HG02798 (cell line): ENCODE measurements around the gene SIPA1L2.

Experiments used
- ATAC-seq: cut with Tn5 transposase; IDR thresholded peaks from one replicate; pipeline ENCODE4 v1.9.1; 2021; ENCODE audit warnings: mild to moderate bottlenecking; ENCODE audit not compliant: unreplicated experiment, poor library complexity

Gene SIPA1L2, protein sequence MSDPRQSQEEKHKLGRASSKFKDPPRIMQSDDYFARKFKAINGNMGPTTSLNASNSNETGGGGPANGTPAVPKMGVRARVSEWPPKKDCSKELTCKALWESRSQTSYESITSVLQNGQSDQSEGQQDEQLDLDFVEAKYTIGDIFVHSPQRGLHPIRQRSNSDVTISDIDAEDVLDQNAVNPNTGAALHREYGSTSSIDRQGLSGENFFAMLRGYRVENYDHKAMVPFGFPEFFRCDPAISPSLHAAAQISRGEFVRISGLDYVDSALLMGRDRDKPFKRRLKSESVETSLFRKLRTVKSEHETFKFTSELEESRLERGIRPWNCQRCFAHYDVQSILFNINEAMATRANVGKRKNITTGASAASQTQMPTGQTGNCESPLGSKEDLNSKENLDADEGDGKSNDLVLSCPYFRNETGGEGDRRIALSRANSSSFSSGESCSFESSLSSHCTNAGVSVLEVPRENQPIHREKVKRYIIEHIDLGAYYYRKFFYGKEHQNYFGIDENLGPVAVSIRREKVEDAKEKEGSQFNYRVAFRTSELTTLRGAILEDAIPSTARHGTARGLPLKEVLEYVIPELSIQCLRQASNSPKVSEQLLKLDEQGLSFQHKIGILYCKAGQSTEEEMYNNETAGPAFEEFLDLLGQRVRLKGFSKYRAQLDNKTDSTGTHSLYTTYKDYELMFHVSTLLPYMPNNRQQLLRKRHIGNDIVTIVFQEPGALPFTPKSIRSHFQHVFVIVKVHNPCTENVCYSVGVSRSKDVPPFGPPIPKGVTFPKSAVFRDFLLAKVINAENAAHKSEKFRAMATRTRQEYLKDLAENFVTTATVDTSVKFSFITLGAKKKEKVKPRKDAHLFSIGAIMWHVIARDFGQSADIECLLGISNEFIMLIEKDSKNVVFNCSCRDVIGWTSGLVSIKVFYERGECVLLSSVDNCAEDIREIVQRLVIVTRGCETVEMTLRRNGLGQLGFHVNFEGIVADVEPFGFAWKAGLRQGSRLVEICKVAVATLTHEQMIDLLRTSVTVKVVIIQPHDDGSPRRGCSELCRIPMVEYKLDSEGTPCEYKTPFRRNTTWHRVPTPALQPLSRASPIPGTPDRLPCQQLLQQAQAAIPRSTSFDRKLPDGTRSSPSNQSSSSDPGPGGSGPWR (N-terminal part only)

DNA sequence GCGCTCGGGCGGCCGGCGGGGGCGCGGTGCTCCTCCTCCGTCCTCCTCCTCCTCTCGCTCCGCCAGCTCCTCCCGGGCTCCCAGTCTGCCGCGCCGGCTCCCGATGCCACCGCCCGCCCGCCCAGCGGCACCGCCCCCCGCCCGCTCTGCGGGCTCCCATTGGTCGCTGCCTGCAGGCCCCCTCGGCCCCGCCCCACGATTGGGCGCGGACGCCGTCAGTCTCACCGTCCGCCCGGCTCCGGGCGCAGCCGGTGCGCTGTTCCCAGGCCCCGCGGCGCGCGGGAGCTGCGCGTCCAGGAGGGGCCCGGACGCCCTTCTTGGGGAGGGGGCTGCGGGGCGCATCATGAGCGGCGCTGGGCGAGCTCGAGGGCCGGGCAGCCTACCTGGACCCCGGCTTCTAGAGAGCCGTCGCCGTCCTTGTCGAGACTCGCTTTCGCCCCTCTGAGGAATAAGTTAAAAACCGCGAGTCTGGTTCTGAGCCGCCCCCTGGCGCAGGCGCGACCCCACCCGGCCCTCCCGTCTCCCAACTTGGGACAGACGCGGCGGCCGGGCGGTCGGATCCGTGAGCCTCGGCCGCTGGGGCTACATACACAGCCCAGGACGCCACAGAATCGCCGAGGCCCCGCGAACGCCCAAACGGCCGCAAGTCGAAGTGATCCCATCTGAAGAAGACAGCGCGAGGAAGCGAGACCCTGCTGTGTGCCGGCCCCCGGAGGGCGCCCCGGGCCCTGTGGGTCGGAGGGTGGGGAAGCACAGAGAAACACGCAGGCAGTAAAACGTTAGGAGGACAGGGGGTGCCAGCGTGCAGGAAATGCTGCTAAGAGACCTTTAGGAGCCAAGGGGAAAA lies at the start of gene SIPA1L2:
TSS of gene SIPA1L2 (minus strand) at position 87 of the 847 bp plus-strand sequence. CDS start 114,794 bp downstream, outside the sequence.
- peak; percentile 99 for ATAC-seq

DNA sequence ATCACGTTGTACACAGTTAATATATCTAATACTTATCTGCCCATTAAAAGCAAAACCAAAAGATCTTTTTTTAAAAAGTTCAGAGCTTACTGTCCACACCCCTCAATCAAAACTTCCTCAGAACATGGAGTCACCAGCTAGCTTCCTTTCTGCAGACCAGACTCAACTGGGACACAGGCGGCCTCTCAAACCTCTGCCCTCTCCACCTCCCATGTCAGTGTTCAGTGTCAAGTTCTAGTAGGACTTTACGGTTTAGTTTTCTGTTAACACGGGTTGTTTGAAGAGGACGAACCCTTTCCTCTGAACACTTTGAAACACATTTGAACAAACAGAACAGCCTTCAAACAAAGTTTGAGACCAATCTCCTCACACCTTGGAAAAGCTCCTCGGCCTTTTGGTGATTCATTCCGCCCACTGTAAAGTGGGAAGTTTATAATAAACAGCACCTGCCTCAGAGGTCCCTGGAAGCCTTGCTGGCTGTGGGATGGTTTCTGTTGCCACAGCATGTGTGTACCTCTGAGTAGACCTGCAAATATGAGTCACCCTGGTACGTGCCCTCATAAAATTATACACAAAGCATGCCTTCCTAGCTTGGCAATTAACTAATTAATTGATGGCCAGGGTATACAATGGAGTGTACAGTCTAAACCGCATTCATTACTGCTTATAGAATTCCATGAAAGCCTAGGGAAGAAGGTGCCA lies 48.4 kb upstream of the SIPA1L2 start:
- no peak for ATAC-seq

DNA sequence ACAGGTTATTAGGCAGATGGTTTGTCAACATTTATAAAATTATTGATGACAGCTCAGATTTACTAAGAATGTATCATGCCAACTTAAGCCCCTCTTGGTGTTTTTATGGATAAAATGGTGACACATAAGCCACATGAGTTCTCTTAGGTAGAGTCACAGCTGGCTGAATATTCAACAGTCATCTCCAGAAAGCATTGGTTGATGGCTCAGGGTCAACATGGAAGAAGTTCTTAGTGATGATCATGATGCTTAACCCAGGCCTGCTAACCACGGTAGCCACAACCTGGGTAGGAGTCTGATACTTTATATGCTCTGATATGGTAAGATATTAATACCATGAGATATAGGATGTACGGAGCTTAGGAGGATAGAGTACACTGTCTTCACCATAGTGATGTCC lies 46.4 kb upstream of the SIPA1L2 start:
- ATAC-seq, result no peak

DNA sequence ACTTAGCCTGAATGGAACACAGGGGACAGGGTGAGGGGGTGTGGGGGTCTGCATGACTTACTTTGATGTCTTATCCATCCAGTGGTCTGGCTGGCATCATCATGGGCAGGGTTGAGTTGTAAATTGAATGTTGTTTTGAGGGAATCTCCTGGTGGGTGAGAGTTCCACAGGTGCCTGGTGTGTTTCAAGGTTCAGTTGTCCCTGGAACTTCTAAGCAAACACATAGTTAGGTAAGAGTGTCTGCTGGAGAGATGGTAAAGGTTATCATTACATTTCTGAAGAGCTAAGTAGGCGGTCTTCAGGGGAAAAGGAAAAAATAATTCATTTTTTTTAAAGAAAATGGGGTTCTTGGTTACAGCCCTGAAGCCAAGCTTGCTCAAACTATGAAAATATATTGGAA lies 46.0 kb upstream of the SIPA1L2 start:
- ATAC-seq, result no peak

DNA sequence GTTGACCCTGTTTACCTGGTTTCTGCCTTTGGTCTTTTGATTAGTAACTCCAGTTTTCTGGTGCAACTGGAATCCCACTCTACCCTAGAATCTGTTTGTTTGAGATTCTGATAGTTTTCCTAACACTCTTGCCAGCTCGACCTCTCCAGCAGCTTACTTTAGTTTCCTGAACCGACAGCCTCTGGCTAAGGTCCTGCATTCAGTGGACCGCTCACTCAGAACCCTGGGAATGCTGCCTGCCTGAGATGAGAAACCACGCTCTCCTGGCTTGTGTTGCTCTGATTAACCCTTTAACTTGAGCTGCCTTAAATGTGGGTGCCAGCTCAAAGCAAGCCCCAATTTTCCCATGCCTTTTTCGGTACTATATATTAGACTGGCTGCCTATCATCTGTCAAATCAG lies 45.3 kb upstream of the SIPA1L2 start:
- no peak for ATAC-seq

DNA sequence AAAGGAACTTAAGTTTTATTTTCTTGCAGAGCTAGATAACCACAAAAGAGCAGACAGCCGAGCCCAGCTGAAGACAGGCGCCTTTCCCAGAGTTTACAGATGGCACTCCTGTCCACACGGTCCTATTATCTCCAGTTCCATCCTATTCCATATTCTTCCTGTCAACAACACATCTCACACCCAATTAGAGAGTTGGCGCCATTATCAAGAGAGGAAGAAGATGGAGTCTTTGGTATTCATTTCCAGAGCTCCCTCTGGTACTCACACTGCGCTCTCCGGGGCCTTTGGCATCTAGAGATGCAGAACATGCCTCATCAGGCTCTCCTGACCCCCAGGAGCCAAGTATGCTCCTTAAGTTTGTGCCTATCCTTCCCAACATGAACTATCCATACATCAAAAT lies 43.3 kb upstream of the SIPA1L2 start:
- no peak for ATAC-seq

DNA sequence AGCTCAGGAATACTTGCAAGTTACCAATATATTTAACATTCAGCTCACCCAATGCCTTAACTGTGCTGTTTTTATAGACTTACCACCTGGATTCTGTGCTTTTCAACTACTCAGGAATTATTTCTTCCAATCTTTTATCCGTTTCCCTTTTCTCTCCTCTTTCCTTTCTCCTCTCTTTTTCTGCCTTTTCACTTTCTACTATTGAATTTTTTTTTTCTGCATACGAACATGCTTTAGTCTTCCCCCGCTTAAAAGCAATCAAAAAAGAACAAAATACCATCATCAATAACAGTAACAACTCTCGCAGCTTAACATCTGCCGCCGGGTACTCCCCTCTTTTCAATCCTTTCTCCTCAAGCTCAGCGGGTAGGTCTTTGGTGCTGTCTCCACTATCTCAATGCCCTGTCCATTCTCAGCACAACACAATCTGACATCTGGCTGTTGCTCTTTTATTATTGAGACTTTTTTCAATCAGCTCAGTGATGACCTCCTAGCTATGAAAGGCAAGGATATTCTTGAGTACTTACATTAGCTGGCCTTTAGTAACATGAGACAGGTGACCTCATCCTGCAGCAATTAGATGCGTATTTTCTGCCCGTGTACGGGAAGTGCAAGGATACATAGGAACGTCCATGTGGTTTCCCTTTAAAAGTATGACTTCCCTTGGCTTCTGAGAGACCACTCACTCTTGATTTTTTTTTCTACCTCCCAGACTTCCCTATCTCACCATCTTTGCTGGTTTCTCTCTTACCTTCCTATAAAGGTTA lies 40.2 kb upstream of the SIPA1L2 start:
- no peak for ATAC-seq

DNA sequence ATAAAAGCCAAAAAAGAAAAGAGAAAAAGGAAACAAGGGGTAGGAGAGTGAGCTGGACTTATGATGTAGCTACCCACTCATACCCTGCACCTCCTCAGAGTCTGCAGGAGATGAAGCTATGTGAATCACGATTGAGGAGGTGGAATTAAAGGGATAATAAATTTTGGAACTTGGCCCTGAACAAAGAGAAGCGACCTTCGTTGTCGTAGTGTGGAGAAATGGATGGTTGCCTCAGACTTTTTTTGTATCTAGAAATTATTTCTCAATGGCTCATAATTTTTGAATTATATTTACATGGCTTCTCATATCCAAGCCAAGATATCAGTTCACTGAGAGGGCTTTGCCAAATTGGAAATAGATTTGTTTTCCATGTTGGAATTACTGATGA lies 37.8 kb upstream of the SIPA1L2 start:
- no peak for ATAC-seq

DNA sequence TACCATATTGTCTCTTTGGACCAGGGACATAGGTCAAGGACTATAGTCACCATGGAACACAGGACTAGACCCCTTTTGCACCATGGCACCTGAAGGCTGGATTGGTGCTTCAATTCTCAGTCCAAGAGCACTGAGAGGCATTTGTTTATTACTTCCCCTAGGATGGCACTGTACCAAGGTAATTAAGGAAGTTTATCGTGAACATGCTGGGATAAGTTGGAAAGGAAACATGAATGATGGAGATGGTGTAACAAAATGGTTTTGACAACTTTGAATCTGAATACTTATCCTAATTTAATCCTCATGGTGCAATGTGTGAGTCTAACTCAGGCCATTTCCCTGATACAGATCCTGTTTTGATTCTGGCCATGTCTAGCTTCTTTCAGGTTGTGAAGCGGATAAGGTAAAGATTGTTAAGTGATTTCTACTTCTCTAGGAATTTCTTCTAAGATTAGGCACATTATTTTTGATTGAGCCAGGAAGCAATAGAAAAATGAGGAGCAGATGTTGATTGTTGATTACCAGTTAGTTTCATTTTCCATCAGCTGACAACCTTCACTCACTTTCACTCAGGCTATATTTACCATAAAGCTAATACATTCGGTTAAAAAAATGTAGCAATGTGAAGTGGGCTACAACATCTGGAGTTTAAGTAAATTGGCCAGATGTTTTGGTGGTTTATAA lies 37.3 kb upstream of the SIPA1L2 start:
- ATAC-seq, result no peak

DNA sequence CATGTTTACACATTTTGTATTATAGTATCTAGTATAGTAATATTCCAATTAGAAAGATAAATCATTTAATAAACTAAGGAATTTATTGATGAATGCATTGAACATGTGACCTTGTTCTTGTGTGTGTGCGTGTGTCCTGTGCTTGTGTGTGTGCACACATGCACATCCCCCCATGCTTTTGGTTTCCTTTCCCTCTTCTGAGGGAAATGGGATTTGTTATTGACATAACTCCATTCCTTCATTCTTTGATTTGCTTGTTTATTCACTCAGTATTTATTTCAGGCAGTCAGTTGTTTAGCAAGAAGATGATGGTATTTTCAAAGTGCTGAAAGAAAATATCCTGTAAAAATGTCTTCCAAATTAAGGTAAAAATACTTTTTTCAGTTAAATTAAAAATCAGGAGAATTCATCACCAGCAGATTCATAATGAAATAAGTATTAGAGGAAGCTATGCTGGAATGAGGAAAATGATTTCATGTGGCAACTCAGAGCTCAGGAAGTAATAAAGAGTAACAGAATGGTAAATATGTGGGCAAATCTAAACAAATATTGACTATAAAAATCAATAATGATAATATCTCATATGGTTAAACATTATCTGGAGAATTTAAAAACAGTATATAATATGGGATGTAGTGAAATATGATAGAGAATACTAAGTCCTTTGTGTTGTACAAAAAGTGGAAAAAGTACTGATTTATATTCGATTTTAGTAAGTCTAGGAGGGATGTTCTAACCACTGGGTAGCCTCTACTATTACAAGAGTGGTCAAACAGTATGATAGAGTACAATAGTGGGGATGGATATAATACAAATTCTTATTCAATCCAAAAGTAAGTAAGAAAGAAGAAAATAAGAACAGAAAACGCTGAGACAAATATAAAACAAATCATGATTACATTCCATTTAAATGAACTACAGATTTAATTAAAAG lies 35.2 kb upstream of the SIPA1L2 start:
- ATAC-seq, result no peak

DNA sequence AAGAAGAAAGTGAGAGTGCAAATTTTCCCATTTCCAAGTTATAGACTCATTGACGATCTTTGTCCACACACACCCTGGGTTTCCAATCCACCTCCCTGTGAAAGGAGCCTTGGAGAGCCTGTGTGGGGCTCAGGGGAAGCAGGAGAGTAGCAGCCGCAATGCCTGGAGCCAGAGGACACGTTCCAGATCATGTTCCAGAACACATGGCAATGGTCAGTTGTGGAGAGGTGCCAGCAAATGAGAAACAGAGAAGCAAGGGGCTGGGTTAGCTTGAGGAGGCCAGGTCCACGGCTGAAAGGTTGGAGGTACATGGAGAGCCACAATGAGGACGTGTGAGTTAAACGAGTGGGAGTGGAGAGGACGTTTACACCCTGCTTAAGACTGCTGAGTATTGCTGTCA lies 33.0 kb upstream of the SIPA1L2 start:
- no peak for ATAC-seq

DNA sequence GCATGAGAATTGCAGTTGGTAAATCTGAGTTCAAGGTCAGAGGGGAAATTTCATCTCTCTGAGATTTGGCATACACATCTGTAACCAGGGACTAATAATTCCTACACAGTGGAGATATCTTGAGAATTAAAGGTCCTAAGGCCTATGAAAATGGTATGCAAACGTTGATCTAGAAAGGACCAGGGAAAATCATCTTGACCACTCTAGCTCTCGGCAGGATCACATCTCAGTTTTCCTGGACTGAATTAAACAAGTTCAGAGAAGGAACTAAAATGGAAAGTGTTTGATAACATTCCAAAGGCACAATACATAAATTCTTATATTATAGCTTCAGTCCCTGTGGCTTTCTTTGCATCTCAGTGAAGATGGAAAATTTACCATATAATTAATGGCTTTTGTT lies 28.5 kb upstream of the SIPA1L2 start:
- ATAC-seq, result no peak

DNA sequence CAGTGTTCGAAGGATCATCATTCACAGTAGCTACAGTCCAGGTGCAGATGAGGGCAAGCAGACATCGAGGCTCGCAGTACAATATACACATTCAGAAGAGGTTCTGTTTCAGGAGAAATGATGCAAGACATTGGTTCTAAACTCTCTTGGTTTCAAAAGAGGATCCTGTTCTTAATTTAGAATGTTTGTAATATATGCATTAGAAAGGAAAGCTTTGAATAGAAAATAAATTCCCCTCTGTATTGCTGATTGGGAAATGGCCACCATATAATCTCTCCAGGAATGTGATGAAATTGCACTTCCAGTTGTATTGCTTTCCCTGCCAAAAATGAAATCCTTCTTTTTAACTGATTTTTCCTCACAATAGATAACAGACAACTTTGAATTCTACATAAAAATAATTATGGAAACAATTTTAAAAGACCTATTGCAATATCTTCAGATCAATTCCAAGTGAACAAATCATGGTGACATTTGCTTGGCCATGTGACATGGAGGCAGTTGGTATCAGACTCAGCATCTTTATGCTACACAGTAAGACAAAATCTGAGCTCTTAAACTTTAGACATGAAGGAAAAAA lies 27.6 kb upstream of the SIPA1L2 start:
- no peak for ATAC-seq

DNA sequence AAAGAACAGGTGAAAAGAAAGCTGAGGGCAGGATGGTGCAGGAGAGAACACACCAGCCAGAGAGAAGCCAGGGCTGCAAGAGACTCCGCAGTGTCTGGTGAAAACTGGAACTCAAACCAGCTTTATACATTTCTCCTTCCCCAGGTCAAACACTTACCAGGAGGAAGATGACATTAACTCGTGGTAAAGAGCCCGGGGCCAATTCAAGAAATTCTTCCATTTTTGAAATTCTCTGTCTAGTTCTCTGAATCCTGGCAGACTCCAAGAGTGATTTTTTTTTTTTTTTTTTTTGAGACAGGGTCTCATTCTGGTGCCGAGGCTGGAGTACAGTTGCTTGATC lies 25.8 kb upstream of the SIPA1L2 start:
- no peak for ATAC-seq

DNA sequence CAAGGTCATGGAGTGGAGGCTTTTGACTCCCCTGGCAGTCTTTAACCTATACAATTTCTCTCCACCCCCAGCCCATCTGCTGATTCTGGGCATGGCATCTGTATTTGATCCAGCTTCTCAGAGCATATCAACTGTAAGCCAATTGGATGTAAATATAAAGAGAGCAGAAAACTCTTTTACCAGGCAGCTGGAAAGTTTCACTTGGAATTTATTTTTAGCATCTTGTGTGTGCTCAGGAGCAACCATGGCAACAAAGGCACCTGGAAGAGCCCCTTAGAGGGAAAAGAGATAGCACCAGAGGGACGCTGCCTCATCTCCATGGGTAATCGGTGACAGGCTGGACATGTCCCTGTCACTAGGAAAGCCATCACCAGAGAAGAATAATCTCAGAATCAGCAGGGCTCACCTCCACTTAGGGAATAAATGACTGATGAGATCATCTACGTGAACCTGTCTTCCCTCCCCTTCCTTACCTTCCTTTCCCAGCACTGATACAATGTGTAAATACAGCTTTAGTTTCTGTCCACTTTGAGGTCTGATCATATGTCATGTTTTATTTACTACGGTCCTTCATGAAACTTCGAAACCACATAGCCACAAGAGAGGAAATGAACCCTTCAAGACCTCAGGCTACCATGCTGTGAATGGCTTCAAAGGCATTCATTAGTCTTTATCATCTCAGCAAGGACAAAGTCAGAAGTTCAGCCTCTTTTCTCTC lies 25.3 kb upstream of the SIPA1L2 start:
- peak; percentile 66 for ATAC-seq

DNA sequence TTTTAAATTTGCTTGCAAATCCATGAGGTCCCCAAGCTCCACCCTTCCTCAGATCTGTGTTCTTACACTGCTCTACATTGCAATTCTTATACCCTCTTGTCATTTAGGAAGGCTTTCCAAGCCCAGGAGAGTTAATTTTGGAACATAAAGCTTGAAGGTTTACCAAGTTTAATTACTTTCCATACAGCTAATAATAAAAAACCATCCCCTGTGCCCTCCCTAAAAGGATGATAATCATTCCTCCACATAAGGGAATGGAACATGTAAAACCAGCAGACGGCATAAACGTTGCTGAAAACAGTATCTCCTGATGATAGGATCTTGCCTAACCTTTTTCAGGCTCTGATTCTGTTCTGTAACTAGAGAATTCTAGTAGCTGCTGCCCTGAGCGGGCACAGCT lies 23.9 kb upstream of the SIPA1L2 start:
- no peak for ATAC-seq
